IgD-negative memory B cell (primary cell): Measurements from ENCODE around the gene FKBP4. TPM values are rescaled to one million over a fixed set of nuclear protein-coding genes. Genes with fewer than 3 reads are reported as not detected.

Experiments used
- H3K27ac Mint-ChIP-seq, 3 donors: one replicate each; pipeline ENCODE4 v1.8.0; 2020 to 2022; ENCODE audit warnings: mild to moderate bottlenecking in 3 of 3, mixed read lengths in 3 of 3, moderate library complexity in 1 of 3
- H3K27me3 Mint-ChIP-seq: one replicate; pipeline ENCODE4 v1.8.0; 2021; ENCODE audit warnings: mixed read lengths
- H3K36me3 Mint-ChIP-seq: one replicate; pipeline ENCODE4 v1.8.0; 2020; ENCODE audit warnings: mild to moderate bottlenecking, mixed read lengths
- H3K4me1 Mint-ChIP-seq, 3 donors: one replicate each; pipeline ENCODE4 v1.8.0; 2020 to 2022; ENCODE audit warnings: mixed read lengths in 3 of 3, mild to moderate bottlenecking in 1 of 3
- H3K4me3 Mint-ChIP-seq, 4 donors: one replicate each; pipeline ENCODE4 v1.8.0; 2020 to 2022; ENCODE audit warnings: mild to moderate bottlenecking in 4 of 4, mixed read lengths in 4 of 4, moderate library complexity in 3 of 4
- H3K9me3 Mint-ChIP-seq, 3 donors: one replicate each; pipeline ENCODE4 v1.8.0; 2020 to 2021; ENCODE audit warnings: mixed read lengths in 3 of 3, mild to moderate bottlenecking in 1 of 3
- polyA plus RNA-seq: library from polyadenylated mRNA; unstranded; fragments of 300-500 nt; fragmentation: Illumina TruSeq; gene quantifications from one replicate; pipeline ENCODE4 v1.2.3, GENCODE V29; 2021

FKBP4 gene
- polyA plus RNA-seq, 1 donor from 2014 or later, result 31.9 TPM

DNA sequence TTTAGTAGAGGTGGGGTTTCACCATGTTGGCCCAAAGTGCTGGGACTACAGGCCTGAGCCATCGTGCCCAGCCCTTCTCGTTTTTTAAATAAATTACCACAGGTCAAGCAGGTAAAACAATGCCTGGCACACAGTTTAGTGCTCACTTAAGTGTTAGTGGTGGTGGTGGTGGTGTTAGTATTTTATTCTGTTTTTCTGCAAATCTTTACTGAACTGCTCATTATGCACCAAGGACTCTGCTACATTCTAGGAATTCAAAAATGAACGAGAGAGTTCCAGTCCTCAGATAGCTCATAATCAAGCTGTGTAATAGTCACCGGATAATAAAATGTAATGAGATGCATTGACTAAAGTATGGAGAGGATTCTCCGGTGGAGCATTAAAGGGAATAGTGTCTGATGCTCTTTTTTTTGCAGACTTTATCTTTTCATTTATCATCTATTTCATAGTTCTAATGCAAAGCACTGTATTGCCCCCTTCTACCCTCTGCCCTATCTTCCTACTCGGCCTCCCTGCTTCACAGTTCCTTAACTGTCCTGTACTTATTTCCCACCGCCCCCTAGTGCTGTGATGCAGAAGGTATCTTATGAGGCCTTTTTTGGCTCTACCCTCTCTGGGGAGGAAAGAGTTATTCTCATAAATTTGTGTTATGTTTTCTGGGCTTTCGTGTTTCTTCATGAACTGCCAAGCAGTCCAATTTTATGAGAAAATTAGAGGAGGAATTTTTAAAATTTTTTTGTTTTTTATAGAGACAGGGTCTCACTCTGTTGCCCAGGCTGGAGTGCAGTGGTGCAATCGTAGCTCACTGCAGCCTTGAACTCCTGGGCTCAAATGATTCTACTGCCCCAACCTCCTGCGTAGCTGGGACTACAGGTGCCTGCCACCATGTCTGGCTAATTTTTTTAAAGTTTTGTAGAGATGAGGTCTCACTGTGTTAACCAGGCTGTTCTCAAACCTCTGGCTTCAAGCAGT is 18.7 kb downstream of the FKBP4 start:
- peaks cover 12 to 25% (median 17%) of the 10 kb centered on the region in 3 donors for H3K4me1 Mint-ChIP-seq
- peaks cover 3% of the 10 kb centered on the region for H3K27me3 Mint-ChIP-seq
- H3K4me3 Mint-ChIP-seq, result peak overlapping the region; percentile 95 to 100 (median 100)
- peaks cover 3% of the 10 kb centered on the region for H3K36me3 Mint-ChIP-seq
- H3K9me3 Mint-ChIP-seq, result no peaks in the 10 kb centered on the region
- H3K27ac Mint-ChIP-seq, result peak overlapping the region; percentile 96 to 100 (median 99)

GRCh38 chr12:2819810-2820209 is 25.0 kb downstream of the FKBP4 start:
- H3K36me3 Mint-ChIP-seq, result peaks cover 4% of the 10 kb centered on the region
- H3K9me3 Mint-ChIP-seq, result no peaks in the 10 kb centered on the region
- no peak overlapping the region for H3K4me3 Mint-ChIP-seq
- H3K27ac Mint-ChIP-seq, result no peak overlapping the region
- peaks cover 2 to 6% (median 4%) of the 10 kb centered on the region in 3 donors for H3K4me1 Mint-ChIP-seq
- H3K27me3 Mint-ChIP-seq, result no peaks in the 10 kb centered on the region

GRCh38 chr12:2820432-2820831 is 25.7 kb downstream of the FKBP4 start:
- Mint-ChIP-seq H3K27me3 (no peaks in the 10 kb centered on the region), H3K9me3 (no peaks in the 10 kb centered on the region), H3K36me3 (peaks cover 4% of the 10 kb centered on the region), H3K4me1 (peaks cover 2 to 4% (median 4%) of the 10 kb centered on the region in 3 donors), H3K27ac (no peak overlapping the region), H3K4me3 (no peak overlapping the region)

GRCh38 chr12:2823483-2823882 is 28.7 kb downstream of the FKBP4 start:
- H3K36me3 Mint-ChIP-seq, result peaks cover 4% of the 10 kb centered on the region
- no peak overlapping the region for H3K4me3 Mint-ChIP-seq
- no peaks in the 10 kb centered on the region for H3K4me1 Mint-ChIP-seq
- no peak overlapping the region for H3K27ac Mint-ChIP-seq
- no peaks in the 10 kb centered on the region for H3K9me3 Mint-ChIP-seq
- H3K27me3 Mint-ChIP-seq, result no peaks in the 10 kb centered on the region

DNA sequence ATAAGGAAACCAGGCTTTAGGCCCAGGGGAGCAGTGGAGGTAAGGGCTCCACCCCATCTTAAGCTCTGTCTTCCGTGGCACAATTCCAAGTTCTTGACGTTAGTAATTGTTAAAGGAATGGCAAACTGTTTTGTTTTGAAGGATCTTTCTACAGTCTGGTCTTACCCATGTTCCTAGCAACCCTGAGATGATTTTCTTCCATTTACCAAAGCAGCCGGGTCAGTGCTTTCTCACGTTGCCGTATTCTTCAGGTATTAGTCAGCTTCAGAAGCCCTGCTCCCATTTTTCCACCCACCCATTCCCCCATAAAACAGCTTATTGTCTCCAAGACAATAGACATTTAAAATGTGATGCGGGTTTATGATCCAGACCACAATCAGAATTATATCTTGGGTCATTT is 29.8 kb downstream of the FKBP4 start:
- H3K36me3 Mint-ChIP-seq, result peaks cover 5% of the 10 kb centered on the region
- no peaks in the 10 kb centered on the region for H3K27me3 Mint-ChIP-seq
- peak overlapping the region in 1 of 4 donors; percentile 47 for H3K4me3 Mint-ChIP-seq
- H3K27ac Mint-ChIP-seq, result no peak overlapping the region
- no peaks in the 10 kb centered on the region for H3K4me1 Mint-ChIP-seq
- no peaks in the 10 kb centered on the region for H3K9me3 Mint-ChIP-seq

DNA sequence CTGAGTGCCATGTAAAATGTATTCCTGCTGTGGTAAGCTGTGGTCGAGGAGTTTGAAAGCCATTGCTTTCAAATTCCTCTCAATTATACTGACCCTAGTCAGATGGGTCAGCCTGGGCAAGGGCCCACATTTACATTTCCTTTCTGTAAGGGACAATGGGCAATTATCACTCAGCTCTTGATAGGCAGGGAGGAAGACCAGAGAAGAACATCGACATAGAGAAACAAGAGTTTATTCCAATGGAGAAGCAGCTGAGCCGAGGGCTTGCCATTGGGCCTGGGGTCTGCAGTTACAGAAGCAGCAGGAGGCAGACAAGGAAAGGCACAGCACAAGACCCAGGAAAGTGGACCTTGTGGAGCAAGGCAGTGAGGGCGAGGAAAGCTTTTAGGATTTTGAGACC is 30.4 kb downstream of the FKBP4 start:
- H3K36me3 Mint-ChIP-seq, result peaks cover 6% of the 10 kb centered on the region
- no peaks in the 10 kb centered on the region for H3K9me3 Mint-ChIP-seq
- H3K27ac Mint-ChIP-seq, result peak overlapping the region in 1 of 3 donors; percentile 45
- H3K4me3 Mint-ChIP-seq, result no peak overlapping the region
- no peaks in the 10 kb centered on the region for H3K27me3 Mint-ChIP-seq
- H3K4me1 Mint-ChIP-seq, result no peaks in the 10 kb centered on the region

- Mint-ChIP-seq H3K4me1 (no peaks in the 10 kb centered on the region), H3K36me3 (peaks cover 6% of the 10 kb centered on the region), H3K4me3 (no peak overlapping the region), H3K9me3 (no peaks in the 10 kb centered on the region), H3K27me3 (no peaks in the 10 kb centered on the region), H3K27ac (no peak overlapping the region)
These were observed 31.3 kb downstream of the FKBP4 start for GRCh38 chr12:2826036-2826435.

- H3K4me3 Mint-ChIP-seq, result no peak overlapping the region
- no peak overlapping the region for H3K27ac Mint-ChIP-seq
- H3K36me3 Mint-ChIP-seq, result peaks cover 6% of the 10 kb centered on the region
- no peaks in the 10 kb centered on the region for H3K27me3 Mint-ChIP-seq
- H3K9me3 Mint-ChIP-seq, result no peaks in the 10 kb centered on the region
- peaks cover 0 to 2% (median 0%) of the 10 kb centered on the region in 3 donors for H3K4me1 Mint-ChIP-seq
These were observed 32.1 kb downstream of the FKBP4 start for GRCh38 chr12:2826721-2827515.

DNA sequence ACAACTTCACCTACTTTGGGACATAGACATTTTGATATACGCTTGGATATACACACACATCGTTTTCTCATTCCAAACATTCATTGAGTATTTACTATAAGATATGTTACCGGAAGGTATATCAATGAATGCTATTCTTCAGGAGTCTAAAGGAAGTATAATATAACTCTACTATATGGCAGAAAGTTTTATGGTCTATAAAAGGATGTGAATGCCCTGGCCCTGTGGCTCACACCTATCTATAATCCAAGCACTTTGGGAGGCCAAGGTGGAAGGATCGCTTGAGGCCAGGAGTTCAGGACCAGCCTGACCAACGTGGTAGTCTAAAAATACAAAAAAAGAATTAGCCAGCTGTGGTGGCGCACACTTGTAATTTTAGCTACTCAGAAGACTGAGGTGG is 34.5 kb downstream of the FKBP4 start:
- peaks cover 3% of the 10 kb centered on the region for H3K36me3 Mint-ChIP-seq
- no peaks in the 10 kb centered on the region for H3K27me3 Mint-ChIP-seq
- no peaks in the 10 kb centered on the region for H3K9me3 Mint-ChIP-seq

GRCh38 chr12:2832550-2833127 is 37.9 kb downstream of the FKBP4 start:
- Mint-ChIP-seq H3K27ac (peak overlapping the region in 1 of 3 donors; percentile 31), H3K4me1 (peaks cover 0 to 6% (median 4%) of the 10 kb centered on the region in 3 donors), H3K9me3 (no peaks in the 10 kb centered on the region), H3K36me3 (peaks cover 3% of the 10 kb centered on the region), H3K4me3 (no peak overlapping the region), H3K27me3 (no peaks in the 10 kb centered on the region)

More for the DNA sequence above, 34.5 kb downstream of the FKBP4 start:
- H3K4me3 Mint-ChIP-seq, result no peak overlapping the region
- H3K27ac Mint-ChIP-seq, result peak overlapping the region in 1 of 3 donors; percentile 20
- peaks cover 0 to 2% (median 0%) of the 10 kb centered on the region in 3 donors for H3K4me1 Mint-ChIP-seq

- H3K27ac Mint-ChIP-seq, result no peak overlapping the region
- H3K36me3 Mint-ChIP-seq, result peaks cover 3% of the 10 kb centered on the region
- H3K27me3 Mint-ChIP-seq, result no peaks in the 10 kb centered on the region
- H3K9me3 Mint-ChIP-seq, result no peaks in the 10 kb centered on the region
- H3K4me3 Mint-ChIP-seq, result no peak overlapping the region
- peaks cover 0 to 6% (median 4%) of the 10 kb centered on the region in 3 donors for H3K4me1 Mint-ChIP-seq
These were observed 38.6 kb downstream of the FKBP4 start for GRCh38 chr12:2833327-2833726.

DNA sequence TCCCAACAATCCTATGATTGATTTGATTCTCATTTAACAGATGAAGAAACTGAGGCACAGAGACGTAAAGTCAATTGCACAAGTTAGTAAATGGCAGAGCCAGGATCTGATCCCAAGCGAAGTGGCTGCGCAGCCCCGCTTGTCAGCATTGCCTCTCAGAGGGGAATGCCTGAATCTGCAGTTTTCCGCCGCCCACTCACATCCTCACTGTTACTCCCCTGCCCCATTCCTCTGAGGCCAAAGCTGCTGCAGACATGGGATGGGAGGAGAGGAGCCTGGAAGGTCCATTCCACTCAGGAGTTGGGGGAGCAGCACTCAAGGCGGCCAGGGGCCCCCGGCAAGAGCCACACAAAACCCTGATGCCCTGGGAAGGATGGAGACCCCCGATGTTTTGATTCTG is 39.0 kb downstream of the FKBP4 start:
- Mint-ChIP-seq H3K4me1 (peaks cover 0 to 6% (median 4%) of the 10 kb centered on the region in 3 donors), H3K4me3 (no peak overlapping the region), H3K9me3 (no peaks in the 10 kb centered on the region), H3K27ac (no peak overlapping the region), H3K36me3 (peaks cover 3% of the 10 kb centered on the region), H3K27me3 (no peaks in the 10 kb centered on the region)

- peaks cover 10% of the 10 kb centered on the region for H3K36me3 Mint-ChIP-seq
- H3K4me3 Mint-ChIP-seq, result no peak within 1 kb of the TSS
- H3K27ac Mint-ChIP-seq, result no peak within 1 kb of the TSS
- H3K4me1 Mint-ChIP-seq, result peaks cover 0 to 6% (median 4%) of the 10 kb centered on the region in 3 donors
- H3K9me3 Mint-ChIP-seq, result no peaks in the 10 kb centered on the region
- H3K27me3 Mint-ChIP-seq, result no peaks in the 10 kb centered on the region
These were observed 40.1 kb downstream of the FKBP4 start, which contains the start of gene NRIP2 for GRCh38 chr12:2834581-2835491. NRIP2 (minus strand) TSS chr12:2835035; CDS start chr12:2834983, 52 bp downstream.
